ENCODE data around the gene TPRN.

TPRN gene

DNA sequence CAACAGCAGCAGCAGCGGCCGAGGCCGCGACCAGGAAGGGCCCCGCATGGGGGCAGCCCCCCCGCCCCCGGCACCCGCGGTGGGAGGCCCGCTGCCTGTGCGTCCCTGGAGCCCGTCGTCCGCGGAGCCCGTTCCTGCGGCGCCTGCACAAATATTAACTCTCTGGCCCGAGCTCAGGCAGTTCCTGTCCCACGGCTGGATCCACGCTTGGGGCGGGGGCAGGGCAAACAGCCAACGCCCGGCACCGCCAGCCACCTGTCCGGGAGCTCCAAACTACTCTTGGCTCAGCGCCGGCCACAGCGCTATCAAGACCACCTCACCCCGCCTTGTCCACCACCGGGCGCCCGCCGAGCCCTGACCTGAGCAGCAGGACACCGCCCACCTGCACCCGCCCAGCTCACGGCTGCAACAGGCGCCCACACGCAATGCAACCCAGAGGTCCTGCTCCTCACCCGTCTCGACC, 30.6 kb downstream of the TPRN start, which contains the start of gene LRRC26:
Gene LRRC26, minus strand, starts transcription at position 156 of the 463 bp plus-strand sequence. Its CDS starts 108 bp downstream, at position 48.
- in situ Hi-C loops (cut with HindIII; ENCODE audit: low sequenced_read_pairs), result no loop called here
- TF ChIP-seq, protein P1, sequence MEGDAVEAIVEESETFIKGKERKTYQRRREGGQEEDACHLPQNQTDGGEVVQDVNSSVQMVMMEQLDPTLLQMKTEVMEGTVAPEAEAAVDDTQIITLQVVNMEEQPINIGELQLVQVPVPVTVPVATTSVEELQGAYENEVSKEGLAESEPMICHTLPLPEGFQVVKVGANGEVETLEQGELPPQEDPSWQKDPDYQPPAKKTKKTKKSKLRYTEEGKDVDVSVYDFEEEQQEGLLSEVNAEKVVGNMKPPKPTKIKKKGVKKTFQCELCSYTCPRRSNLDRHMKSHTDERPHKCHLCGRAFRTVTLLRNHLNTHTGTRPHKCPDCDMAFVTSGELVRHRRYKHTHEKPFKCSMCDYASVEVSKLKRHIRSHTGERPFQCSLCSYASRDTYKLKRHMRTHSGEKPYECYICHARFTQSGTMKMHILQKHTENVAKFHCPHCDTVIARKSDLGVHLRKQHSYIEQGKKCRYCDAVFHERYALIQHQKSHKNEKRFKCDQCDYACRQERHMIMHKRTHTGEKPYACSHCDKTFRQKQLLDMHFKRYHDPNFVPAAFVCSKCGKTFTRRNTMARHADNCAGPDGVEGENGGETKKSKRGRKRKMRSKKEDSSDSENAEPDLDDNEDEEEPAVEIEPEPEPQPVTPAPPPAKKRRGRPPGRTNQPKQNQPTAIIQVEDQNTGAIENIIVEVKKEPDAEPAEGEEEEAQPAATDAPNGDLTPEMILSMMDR (IDR thresholded peaks at IDR 0.05; ENCODE audit: low read depth, low read length, missing control alignments), result no peak
- DNase-seq (ENCODE audit: low read depth), result no peak
- no peak within 1 kb of the TSS for H3K4me3 ChIP-seq (ENCODE audit: low read depth, low read length)

DNA sequence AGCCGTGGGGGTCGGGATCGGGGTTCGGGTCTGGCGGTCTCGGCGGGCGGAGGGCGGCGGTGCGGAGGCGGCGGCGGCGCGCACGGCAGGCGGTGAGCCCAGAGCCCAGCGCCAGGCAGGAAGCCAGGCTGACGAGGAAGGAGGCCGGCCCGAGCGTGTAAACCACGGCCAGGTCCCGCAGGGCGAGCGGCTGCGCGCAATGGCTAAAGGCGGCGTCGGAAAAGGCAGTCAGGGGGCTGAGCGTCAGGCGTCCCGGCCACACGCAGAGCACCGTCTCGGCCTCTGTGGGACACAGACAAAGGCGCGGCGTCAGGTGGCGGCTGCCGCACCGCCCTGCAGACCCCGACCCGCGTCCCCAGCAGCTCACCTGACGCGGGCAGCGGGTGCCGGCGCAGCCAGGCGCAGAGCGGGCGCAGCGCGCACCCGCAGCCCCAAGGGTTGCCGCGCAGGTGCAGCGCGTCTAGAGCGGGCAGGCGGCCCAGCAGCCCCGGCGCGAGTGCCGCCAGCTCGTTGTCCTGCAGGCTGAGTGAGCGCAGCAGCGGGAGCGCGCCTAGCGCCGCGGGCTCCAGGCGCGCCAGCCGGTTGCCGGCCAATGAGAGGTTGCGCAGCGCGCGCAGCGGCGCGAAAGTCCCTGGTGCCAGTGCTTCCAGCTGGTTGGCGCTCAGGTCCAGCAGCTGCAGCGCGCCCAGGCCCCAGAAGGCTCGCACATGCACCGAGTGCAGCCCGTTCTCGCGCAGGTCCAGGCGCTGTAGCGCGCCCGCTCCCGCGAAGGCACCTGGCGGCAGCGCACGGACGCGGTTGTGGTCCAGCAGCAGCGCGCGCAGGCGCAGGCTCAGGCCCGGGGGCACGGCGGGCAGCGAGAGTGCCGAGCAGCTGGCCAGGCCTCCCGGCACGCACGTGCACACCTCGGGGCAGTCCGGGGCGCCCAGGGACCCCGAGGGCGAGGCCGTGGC, 31.4 kb downstream of the TPRN start:
- no peak overlapping the region for H3K4me3 ChIP-seq (ENCODE audit: low read depth, low read length)
- no peak for DNase-seq (ENCODE audit: low read depth)
- in situ Hi-C loops (cut with HindIII; ENCODE audit: low sequenced_read_pairs), result no loop called here
- TF ChIP-seq, protein P1 (IDR thresholded peaks at IDR 0.05; ENCODE audit: low read depth, low read length, missing control alignments), result no peak

DNA sequence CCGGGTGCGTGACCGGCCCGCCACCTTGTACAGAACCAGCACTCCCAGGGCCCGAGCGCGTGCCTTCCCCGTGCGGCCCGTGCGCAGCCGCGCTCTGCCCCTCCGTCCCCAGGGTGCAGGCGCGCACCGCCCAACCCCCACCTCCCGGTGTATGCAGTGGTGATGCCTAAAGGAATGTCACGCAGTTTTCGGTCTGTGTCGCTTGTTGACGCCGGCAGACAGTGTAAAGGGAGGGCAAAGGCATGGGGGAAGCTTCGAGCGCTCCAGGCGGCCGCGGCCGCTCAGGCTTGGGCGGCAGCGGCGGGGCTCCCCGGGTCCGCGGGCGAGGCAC, 32.0 kb downstream of the TPRN start:
- in situ Hi-C loops (cut with HindIII; ENCODE audit: low sequenced_read_pairs), result no loop called here
- TF ChIP-seq, protein P1 (IDR thresholded peaks at IDR 0.05; ENCODE audit: low read depth, low read length, missing control alignments), result no peak
- H3K4me3 ChIP-seq (ENCODE audit: low read depth, low read length), result no peak overlapping the region
- DNase-seq (ENCODE audit: low read depth), result no peak

DNA sequence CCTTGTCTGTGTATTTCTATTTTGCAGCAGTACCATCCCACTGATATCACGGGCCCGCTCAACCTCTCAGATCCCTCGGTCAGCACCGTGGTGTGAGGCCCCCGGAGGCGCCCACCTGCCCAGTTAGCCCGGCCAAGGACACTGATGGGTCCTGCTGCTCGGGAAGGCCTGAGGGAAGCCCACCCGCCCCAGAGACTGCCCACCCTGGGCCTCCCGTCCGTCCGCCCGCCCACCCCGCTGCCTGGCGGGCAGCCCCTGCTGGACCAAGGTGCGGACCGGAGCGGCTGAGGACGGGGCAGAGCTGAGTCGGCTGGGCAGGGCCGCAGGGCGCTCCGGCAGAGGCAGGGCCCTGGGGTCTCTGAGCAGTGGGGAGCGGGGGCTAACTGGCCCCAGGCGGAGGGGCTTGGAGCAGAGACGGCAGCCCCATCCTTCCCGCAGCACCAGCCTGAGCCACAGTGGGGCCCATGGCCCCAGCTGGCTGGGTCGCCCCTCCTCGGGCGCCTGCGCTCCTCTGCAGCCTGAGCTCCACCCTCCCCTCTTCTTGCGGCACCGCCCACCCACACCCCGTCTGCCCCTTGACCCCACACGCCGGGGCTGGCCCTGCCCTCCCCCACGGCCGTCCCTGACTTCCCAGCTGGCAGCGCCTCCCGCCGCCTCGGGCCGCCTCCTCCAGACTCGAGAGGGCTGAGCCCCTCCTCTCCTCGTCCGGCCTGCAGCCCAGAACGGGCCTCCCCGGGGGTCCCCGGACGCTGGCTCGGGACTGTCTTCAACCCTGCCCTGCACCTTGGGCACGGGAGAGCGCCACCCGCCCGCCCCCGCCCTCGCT, 32.6 kb downstream of the TPRN start:
- TF ChIP-seq, protein P1 (IDR thresholded peaks at IDR 0.05; ENCODE audit: low read depth, low read length, missing control alignments), result no peak
- DNase-seq (ENCODE audit: low read depth), result no peak
- H3K4me3 ChIP-seq (ENCODE audit: low read depth, low read length), result no peak overlapping the region
- in situ Hi-C loops (cut with HindIII; ENCODE audit: low sequenced_read_pairs), result no loop called here

DNA sequence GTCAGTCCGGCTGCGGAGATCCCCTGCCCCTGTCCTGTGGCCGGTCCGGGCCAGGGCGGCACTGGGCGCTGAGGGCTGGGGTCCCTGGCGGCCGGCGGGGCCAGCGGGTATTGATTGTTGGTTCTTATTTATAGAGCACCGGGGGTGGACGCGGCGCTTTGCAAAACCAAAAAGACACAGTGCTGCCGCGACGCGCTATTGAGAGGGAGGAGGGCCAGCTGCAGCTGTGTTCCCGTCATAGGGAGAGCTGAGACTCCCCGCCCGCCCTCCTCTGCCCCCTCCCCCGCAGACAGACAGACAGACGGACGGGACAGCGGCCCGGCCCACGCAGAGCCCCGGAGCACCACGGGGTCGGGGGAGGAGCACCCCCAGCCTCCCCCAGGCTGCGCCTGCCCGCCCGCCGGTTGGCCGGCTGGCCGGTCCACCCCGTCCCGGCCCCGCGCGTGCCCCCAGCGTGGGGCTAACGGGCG, 33.2 kb downstream of the TPRN start:
- TF ChIP-seq, protein P1 (IDR thresholded peaks at IDR 0.05; ENCODE audit: low read depth, low read length, missing control alignments), result no peak
- no peak for DNase-seq (ENCODE audit: low read depth)
- in situ Hi-C loops (cut with HindIII; ENCODE audit: low sequenced_read_pairs), result no loop called here
- no peak overlapping the region for H3K4me3 ChIP-seq (ENCODE audit: low read depth, low read length)

Data from astrocyte of the cerebellum (primary cell).